SKM-1 treated with dmso at 0.1 percent for 144 hours (cell line): Measurements from ENCODE around the gene ARHGEF4.

Experiments used
- DNase-seq: peaks from one replicate; lab custom pipeline; 2025; ENCODE audit not compliant: unreplicated experiment; lab: John Stamatoyannopoulos, UW

Gene ARHGEF4

DNA sequence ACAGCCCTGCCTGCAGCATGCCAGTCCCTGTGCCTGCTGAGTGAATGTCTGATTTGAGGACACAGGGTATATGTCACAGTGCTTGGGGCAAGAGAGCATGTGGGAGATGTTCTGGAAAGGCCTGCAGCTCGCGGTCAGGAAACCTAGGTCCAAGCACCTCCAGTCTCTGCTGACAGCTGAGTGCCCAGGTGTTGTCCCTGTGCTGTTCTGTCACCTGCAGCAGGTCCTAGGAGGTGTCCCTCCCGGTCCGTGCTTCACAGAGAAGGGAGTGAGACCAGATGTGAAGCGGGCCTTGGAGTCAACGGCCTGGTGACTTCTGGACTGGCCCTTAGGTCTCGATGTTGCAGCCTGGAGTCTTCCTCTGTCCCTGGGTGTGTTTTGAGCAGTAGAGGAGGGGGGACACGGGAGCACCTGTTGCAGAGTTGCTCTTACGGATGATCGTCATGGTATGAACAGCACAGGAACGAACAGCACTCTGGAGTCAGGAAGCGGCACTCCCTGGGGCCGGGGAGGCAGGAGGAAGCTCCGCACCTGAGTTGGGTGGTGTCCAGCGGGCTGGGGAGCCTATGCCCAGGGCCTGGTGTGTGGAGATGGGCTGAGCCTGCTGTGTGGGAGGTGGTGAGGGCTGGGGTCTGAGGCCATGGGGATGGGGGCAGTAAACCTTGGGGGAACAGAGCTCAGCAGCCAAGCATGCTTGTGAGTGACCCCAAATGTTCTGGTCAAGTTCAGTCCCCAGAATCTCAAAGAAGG, 21.6 kb upstream of the ARHGEF4 start:
- DNase-seq = no peak

DNA sequence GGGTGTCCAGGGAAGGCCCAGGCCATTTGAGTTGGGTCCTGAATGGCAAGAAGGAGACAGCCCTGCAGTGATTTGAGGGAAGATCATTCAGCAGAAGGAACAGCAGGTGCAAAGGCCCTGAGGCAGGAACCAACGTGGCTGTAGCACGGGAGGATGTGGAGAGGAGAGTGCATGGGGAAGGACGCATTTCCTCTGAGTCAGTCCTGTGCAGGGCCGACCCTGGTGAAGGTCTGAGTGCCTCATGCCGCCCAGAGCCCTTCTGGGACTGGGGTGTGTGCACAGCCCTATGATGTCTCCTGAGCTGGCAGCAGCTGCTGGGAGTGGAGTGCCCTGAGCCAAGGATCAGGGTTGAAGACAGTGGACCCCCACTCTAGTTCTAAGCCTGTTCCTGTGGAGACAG, 17.9 kb upstream of the ARHGEF4 start:
- no peak for DNase-seq

GRCh38 chr2:130819226-130819607, 17.5 kb upstream of the ARHGEF4 start:
- no peak for DNase-seq

GRCh38 chr2:130819608-130820278, 17.0 kb upstream of the ARHGEF4 start:
- no peak for DNase-seq

DNA sequence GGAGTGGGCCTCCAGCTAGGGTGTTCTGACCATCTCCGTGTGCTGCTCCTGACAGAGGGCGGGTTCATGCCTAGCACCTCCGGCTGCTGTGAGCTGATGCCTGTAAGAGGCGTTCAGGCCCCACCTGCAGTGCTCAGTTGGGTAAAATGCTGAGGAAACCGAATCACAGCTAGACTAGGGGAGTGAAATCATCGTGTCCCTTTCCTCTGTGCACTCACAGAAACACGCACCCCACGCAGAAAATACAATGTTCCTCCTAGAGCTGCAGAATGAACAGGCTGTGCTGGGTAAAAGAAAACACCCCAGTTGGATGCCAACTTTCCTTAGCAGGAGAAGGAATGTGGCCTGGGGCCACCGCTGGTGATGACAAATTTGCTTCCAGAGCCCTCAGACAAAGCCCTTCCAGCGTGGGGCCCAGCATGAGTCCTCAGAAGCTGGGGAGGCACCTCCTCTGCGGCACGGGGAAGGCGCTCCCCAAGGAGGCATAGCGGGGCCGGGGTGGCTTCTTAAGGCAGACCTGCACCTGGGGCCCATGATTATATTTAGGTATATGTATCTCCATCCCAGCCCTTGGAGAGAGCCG, 16.3 kb upstream of the ARHGEF4 start:
- DNase-seq = no peak

DNA sequence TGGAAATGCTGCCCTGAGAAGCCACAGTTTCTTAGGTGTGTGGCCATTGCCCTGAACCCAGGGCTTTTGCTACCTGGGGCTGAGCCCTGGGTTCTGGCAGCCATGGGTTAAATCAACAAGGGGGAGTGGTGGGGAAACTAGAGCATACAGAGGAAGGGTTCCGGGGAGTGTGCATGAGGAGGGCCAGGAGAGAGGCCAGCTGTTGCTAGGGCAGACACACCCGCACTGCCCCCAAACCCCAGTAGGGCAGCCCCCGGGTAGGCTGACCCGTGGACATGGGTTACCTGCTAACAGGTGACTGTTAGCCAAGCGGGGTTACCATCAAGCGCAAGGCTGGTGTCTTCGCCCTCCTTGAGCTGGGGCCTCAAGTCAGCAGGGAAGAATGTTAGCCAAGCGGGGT, 14.8 kb upstream of the ARHGEF4 start:
- DNase-seq = no peak

- DNase-seq = no peak
Observed at GRCh38 chr2:130822766-130823165, 13.9 kb upstream of the ARHGEF4 start.

DNA sequence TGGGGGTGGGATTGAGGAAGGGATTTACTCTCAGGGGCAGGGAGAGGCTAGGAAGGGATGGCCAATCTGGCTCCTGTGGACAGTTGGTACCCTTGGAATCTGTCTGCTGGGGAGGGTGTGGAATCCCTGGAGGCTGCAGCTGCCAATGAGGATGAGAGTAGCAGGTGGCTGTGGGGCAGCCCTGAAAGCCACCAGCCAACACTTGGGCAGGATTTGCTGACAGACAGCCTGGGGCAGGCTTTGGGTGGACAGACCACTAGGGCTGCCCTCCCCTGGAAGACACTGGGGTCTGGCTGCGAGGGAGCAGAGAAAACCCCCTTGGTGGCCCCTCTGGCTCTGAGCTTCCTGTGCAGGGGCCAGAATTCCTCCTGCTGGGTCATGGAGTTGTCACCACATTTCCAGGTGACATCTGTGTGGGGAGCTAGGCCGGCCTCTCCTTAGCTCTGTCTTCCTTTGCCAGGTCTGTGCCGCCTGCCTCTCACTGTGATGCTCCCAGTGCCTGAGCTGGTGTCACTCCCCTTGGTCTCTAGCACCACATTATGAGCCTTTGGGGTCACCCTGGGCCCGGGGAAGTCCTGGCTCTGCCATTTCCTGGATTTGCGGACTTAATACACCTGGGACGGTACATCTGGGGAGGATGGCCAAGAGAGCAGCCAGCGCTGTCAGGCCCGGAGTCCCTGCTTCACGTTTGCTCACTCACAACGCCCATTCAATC, 13.4 kb upstream of the ARHGEF4 start:
- DNase-seq = no peak

DNA sequence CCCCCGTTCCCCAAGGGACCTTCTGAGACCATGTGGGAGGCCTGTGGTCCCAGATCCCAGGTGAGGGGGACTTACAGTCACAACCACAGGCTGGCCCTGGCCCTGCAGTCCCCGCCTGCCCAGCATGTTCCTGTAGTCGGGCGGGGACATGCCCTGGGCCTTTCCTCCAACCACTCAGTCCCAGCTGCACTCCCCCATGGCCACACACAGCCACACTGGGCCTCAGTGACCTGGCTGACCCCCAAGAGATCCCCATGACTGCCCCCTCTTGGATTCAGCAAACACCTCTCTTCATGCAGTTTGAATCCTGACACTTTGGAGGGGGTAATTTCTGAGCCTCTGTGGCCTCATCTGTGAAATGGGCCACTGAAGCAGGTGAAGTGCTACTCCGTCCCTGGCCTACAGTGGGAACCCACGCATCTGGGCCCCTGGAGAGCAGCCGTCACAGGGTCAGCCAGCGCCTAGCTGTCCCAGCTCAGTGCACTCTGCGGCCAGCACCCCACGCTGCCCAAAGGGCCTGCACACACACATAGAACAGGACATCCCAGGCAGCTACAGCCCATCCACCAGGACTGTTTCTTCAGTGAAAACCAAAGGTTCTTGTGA, 12.7 kb upstream of the ARHGEF4 start:
- no peak for DNase-seq

DNA sequence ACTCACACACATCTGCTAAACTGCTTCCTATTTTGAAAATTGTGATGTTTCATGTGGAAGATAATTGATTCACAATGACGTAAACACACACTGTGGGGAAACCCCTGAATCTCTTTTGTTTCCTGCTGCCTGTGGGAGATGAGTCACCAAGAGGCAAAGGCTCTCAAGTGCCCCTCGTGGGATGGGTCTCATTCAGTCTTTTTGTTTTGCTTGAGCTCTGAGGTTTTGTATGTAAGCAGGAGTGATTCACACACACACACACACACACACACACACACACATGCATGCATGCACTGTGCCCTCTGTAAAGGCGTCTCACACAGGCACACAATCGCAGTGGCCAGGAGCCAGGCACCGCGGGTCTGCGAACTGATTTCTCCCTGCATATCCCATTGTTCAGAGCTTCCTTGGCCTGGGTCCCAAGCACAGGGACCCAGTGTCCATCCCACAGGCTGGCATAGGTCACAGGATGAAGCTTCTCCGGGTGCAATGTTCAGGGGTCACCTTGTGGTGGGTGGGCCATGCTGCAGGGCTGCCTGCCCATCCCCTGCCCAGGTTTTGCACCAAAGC, 12.1 kb upstream of the ARHGEF4 start:
- peak; percentile 22 for DNase-seq

DNA sequence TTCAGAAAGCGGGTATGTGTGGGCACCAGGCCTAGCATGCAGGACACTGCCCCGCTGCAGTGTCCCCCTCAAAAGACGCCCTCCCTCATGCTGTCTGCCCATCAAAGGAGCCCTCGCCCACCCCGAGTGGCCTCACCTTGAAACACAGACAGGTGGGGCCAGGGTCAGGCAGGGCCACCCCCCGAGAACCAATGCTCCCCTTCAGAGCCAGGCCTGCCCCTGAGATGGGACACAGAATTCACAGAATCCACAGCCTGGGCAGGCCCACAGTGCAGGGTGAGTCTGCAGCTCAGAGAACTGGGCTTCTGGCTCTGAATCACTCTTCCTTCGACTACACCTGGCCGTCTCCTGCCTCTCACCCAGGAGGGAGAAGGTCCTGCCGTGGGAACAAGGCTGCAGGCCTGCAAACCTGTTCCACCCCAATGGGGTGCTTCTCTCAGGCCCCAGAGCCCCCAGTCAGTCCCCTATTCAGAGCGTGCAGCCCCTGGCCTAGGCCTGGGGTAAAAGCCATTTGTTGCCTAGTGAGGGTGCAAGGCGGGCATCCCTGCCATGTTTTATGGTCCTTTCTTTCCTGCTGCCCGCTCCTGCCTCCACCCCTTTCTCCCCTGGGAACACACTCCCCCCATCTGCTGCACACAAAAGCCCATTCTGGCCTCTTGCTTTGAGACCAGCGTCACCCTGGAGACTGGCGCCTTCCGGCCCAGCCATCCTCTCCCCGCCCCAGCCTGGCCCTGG, 11.3 kb upstream of the ARHGEF4 start:
- no peak for DNase-seq

- no peak for DNase-seq
Observed at GRCh38 chr2:130825966-130826253, 10.8 kb upstream of the ARHGEF4 start.

- no peak for DNase-seq
Observed at GRCh38 chr2:130826419-130826818, 10.3 kb upstream of the ARHGEF4 start.

- no peak for DNase-seq
Observed at GRCh38 chr2:130826821-130827501, 9.8 kb upstream of the ARHGEF4 start.

GRCh38 chr2:130827502-130828251, 9.0 kb upstream of the ARHGEF4 start:
- no peak for DNase-seq

DNA sequence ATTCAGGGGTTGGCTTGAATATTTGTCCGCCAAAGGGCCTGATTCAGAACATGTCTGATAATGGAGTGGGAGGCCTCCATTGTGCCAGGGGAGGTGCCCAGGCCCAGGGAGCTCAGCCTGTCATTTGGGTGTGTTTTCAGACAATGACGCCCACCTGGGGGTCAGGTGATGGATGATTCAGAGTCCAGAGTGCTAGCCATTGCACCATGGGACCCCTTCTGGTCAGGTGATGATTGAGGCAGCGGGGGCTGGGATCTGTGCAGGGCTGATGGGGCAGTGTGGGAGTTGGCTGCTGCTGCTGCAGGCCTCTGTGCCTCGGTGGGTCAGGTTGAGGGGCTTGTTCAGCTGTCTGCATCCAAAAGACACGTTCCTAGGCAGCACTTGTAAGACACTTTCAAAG, 8.3 kb upstream of the ARHGEF4 start:
- DNase-seq = no peak

DNA sequence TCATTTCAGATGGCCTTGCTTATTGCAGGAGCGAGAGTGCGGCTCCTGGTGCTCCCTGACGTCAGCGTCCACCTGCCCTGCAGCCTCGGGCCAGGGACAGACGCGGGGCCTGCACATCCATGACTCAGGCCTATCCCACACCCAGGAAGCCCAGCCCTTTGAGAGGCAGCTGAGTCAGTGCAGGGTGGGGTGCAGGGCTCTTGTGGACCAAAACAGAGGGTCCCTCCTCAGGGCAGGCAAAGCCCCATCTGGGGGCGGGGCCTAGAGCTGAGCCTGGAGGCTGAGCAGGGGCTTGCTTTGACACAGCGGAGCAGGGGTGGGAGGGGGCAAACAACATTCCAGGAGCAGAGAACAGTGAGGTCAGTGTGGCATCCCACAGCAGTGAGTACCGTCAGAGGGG, 7.7 kb upstream of the ARHGEF4 start:
- DNase-seq = no peak

DNA sequence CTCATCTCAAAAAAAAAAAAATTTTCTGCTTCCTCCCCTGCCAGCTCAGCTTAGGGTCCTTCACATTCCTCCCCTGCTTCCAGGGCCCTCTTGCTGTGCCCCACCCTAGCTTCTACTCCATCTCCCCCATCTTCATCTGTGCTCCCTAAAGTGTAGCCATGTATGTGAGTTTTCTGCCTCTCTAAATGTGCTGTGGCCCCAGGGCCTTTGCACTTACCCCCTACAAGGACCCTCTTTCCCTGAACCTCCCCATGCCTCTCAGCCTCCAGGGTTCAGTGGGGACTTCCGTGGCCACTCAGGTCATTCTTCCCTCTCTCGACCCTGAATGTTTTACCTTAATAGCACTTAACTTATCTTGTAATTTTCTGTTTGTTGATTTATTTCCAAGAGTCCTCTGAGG, 6.2 kb upstream of the ARHGEF4 start:
- DNase-seq = no peak

GRCh38 chr2:130831356-130831755, 5.4 kb upstream of the ARHGEF4 start:
- DNase-seq = no peak
